NCI-H460 (cell line): ENCODE results near the gene GCLM. TPM values are rescaled to one million over a fixed set of nuclear protein-coding genes. Genes with fewer than 3 reads are reported as not detected.

Experiments used
- DNase-seq: peaks from one replicate; pipeline ENCODE4 v3.0.0-alpha.2; 2016; ENCODE audit warnings: low read depth; ENCODE audit errors: extremely low read depth
- small RNA-seq, 2 experiments: library from RNA; depleted of rRNA; stranded (forward); fragments of <200 nt; gene quantifications; one replicate each; pipeline ENCODE3, GENCODE V24; 2014
- total RNA-seq: library from RNA; depleted of rRNA; stranded (reverse); fragments of >200 nt; shearing (Covaris generic); gene quantifications from 2 replicates; pipeline ENCODE4 v1.2.3, GENCODE V29; 2014; rRNA removed

Gene GCLM
- total RNA-seq, 1 experiment from 2014 or later, result 95.4 TPM

GRCh38 chr1:93847811-93848288 is 61.4 kb downstream of the GCLM start:
- DNase-seq, result peak; percentile 52

GRCh38 chr1:93846992-93847810 is 62.0 kb downstream of the GCLM start:
- DNase-seq, result peak; percentile 85

- peak; percentile 63 for DNase-seq
Observed at GRCh38 chr1:93846206-93846991, 62.8 kb downstream of the GCLM start.

GRCh38 chr1:93845538-93846205 is 63.6 kb downstream of the GCLM start:
- peak; percentile 41 for DNase-seq

- peak; percentile 72 for DNase-seq
Observed at GRCh38 chr1:93844262-93845045, 64.8 kb downstream of the GCLM start.

- no peak for DNase-seq
Observed at GRCh38 chr1:93842750-93843500, 66.3 kb downstream of the GCLM start.

GRCh38 chr1:93841771-93842170 is 67.5 kb downstream of the GCLM start:
- no peak for DNase-seq

- DNase-seq, result no peak
Observed at GRCh38 chr1:93840956-93841482, 68.2 kb downstream of the GCLM start.

- no peak for DNase-seq
Observed at GRCh38 chr1:93839753-93840152, 69.5 kb downstream of the GCLM start.

GRCh38 chr1:93839307-93839706 is 69.9 kb downstream of the GCLM start:
- no peak for DNase-seq

- DNase-seq, result no peak
Observed at GRCh38 chr1:93837961-93838360, 71.3 kb downstream of the GCLM start.

Small RNA genes lying within 50 kb of the gene (small RNA-seq; reads per million reads assigned to genes)
- gene AL117351.2 (0 reads per million in 2 experiments), gene MIR760 (0.02 to 0.29 reads per million in 2 experiments)

Other genes with a start within 250 kb of the GCLM start
- 69.1 and 69.3 TPM in 2 replicates for gene BCAR3, start 227.6 kb downstream of the GCLM start, total RNA-seq
- gene DNTTIP2, start 30.2 kb downstream of the GCLM start, total RNA-seq, result 57.7 and 61.2 TPM in 2 replicates
- gene ABCA4, start 211.7 kb upstream of the GCLM start, total RNA-seq, result 0.09 TPM in 1 of 2 replicates, not detected in the other